AG04449 (cell line): ENCODE data around the gene IRF4.

Experiments
- CTCF ChIA-PET: fragments of 350-600 bp; formaldehyde crosslinking; extraction: SDS; loops from one replicate; lab custom pipeline; 2021; ENCODE audit warnings: antibody characterized with exemption; lab: Yijun Ruan, JAX
- POLR2A ChIA-PET: fragments of 400-600, 350-600 bp; formaldehyde crosslinking; extraction: SDS; loops from one replicate; lab custom pipeline; 2020; ENCODE audit warnings: antibody characterized with exemption, inconsistent platforms; lab: Yijun Ruan, JAX
- DNase-seq: peaks from one replicate; pipeline ENCODE4 v3.0.0-alpha.2; 2010; ENCODE audit warnings: low read depth, low spot score
- H3K4me3 ChIP-seq: 2 replicates; pipeline ENCODE4 v1.5.1; 2011; ENCODE audit warnings: low read depth, mild to moderate bottlenecking, control low read depth, low read length
- CTCF ChIP-seq: IDR thresholded peaks from one replicate; pipeline ENCODE4 v1.5.1; 2011; ENCODE audit warnings: mild to moderate bottlenecking, moderate library complexity, low read length, control low read depth, inconsistent platforms; ENCODE audit not compliant: insufficient read depth; ENCODE audit errors: missing control alignments

Gene IRF4

DNA sequence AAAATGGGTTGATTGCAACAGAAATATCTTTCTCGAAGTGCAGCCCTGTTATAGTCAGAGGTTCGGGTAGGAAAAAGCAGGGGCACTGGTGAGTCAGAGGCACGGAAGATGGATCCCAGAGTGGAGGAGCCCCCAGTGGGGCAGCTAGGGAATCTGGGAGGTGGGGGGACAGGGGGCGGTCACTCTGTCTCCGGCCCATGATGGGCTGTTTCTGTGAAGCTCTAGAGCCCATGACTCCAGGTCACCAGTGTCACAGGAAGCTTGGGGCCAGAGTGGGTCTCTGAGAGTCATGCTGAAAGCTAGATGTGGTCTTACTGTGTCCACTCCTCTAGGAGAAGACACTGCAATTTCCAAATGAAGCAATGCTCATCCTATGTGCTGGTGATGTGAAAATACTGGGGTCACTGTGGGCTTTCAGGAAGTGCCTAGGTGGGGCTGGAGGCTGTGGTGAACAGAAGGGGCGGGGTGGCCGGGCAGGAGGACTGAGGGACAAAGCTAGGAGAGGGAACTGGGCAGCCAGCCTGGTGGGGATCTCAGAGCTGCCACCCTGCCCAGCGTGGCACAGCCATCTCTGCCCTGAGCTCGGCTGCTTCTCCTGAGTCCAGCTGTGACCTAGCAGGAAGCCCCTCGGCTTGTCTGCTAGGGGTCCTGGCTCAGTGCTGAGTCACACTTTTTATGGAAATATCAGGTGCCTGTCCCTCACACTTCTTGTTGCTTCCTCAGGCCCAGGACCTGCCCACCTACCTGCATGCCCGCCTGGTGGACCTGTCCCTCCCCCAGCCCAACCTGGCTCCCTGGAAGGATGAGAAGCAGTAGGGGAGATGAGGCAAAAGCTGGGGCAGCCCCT, 54.2 kb downstream of the IRF4 start:
- ChIA-PET POLR2A (no interaction called here), CTCF (no interaction called here)
- TF ChIP-seq CTCF = no peak
- H3K4me3 ChIP-seq = no peak overlapping the region
- no peak for DNase-seq

DNA sequence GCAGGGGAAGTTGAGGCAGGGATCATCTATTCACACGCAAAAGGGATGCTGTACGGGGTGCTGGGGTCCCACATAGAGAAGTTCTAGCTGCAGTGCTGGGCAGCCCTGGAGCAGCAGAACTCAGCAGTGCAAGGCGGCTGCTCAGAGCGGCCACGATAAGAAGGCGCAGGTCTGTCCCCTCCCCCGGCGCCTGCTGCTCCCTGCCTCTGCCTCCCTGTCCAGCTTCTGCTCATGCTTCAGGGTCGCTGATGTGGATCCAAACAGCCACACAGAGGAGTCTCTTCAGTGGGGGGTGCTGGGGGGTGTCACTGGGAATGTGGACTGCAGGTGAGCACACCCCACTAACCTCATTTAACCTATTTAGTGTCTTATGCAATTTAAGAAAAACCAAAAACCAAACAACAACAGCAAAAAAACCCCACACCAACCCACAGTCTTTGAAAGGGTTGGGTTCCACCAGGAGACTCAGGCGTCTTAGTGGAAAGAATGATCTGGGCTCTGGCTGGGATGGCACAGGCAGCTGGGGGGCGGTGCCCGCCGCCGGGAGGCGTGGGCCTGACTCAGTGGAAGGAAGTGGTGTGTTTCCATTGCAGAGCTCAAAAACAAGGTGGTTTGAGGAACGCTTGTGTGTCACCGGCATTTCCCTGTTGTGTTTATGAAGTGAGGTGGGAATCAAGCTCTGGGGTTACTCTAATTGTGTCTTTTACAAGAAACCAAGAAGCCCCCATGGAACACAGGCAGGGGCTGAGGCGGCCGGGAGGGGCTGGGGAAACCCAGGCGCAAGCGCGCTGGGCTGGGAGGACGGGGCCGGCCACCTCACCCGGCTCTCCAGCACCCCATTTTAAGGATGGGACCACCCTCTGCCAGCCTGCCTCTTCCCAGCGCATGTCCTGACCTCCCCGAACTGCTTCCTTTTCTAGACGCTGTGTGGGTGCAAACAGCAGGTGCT, 55.1 kb downstream of the IRF4 start:
- no peak overlapping the region for H3K4me3 ChIP-seq
- DNase-seq = no peak
- TF ChIP-seq CTCF = no peak
- POLR2A ChIA-PET = no interaction called here
- CTCF ChIA-PET = no interaction called here

- POLR2A ChIA-PET = no interaction called here
- no peak for TF ChIP-seq CTCF
- CTCF ChIA-PET = no interaction called here
- no peak overlapping the region for H3K4me3 ChIP-seq
- no peak for DNase-seq
Measured at GRCh38 chr6:447381-448165, 56.0 kb downstream of the IRF4 start.

DNA sequence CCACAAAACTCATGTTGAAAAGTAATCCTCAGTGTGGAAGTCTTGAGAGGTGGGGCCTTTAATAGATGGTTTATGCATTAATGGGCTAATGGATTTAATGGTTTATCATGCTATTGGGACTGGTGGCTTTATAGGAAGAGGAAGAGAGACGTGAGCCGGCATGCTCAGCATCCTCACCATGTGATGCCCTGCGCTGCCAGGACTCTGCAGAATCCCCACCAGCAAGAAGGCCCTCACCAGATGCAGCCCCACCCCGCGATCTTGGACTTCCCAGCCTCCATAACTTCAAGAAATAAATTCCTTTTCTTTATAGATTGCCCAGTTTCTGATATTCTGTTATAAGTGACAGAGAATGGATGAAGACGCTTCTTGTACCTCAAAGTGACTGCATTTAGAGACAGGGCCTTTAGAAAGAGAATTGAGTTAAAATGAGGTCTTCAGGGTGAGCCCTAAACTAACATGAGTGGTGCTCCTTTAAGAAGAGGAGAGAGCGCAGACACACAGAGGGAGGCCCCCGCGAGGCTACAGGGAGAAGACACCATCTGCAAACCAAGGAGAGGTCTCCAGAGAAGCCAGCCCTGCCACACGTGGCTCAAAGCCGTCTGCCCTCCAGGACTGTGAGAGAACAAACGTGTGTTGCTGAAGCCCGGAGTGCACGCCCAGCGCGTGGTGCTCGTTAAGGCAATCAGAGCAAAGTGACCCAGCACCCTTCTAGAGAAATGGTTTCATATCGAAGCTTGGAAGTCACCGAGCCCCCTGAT, 56.9 kb downstream of the IRF4 start:
- CTCF ChIA-PET = no interaction called here
- DNase-seq = no peak
- no peak overlapping the region for H3K4me3 ChIP-seq
- POLR2A ChIA-PET = no interaction called here
- TF ChIP-seq CTCF = no peak

- ChIA-PET CTCF (no interaction called here), POLR2A (no interaction called here)
- DNase-seq = no peak
- no peak for TF ChIP-seq CTCF
- no peak overlapping the region for H3K4me3 ChIP-seq
Measured at GRCh38 chr6:449057-449430, 57.5 kb downstream of the IRF4 start.
